Epithelial cell of proximal tubule (primary cell): ENCODE measurements around the gene HDAC5. TPM values are rescaled to one million over a fixed set of nuclear protein-coding genes. Genes with fewer than 3 reads are reported as not detected.

Source experiments
- DNase-seq: peaks from one replicate; pipeline ENCODE4 v3.0.0-alpha.2; 2011; ENCODE audit warnings: low read depth
- H3K4me3 ChIP-seq: 2 replicates; pipeline ENCODE4 v1.5.1; 2011; ENCODE audit warnings: low read depth, mild to moderate bottlenecking, low read length
- total RNA-seq: library from RNA; depleted of rRNA; stranded (reverse); fragments of >200 nt; gene quantifications from 2 replicates; pipeline ENCODE4 v1.2.3, GENCODE V29; 2015
- TF ChIP-seq, protein P1 (sequence below): conservative IDR thresholded peaks from 2 replicates; pipeline ENCODE4 v1.5.1; 2012; ENCODE audit warnings: low read depth, mild to moderate bottlenecking, low read length

The HDAC5 gene
- total RNA-seq, 1 donor from 2014 or later, result 13.5 TPM

DNA sequence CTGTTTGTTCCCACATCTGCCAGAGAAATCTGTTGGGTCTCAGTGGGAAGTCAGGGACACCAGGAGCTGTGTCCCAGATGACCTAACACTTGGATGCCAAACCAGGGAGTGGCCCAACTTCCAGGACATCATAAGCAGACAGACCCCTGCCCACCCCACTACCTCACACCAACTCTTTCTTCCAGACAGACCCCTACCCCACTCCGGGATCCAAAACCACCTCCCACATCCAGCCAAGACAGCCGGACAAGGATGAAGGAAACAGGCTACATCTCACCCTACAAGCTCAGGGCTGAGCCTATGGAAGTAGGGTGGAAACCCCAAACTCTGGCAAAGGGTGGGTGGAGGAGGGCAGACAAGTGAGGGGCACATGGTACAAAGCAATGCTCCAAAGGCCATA is 3.6 kb downstream of the HDAC5 start:
- no peak for DNase-seq
- TF ChIP-seq, protein P1, sequence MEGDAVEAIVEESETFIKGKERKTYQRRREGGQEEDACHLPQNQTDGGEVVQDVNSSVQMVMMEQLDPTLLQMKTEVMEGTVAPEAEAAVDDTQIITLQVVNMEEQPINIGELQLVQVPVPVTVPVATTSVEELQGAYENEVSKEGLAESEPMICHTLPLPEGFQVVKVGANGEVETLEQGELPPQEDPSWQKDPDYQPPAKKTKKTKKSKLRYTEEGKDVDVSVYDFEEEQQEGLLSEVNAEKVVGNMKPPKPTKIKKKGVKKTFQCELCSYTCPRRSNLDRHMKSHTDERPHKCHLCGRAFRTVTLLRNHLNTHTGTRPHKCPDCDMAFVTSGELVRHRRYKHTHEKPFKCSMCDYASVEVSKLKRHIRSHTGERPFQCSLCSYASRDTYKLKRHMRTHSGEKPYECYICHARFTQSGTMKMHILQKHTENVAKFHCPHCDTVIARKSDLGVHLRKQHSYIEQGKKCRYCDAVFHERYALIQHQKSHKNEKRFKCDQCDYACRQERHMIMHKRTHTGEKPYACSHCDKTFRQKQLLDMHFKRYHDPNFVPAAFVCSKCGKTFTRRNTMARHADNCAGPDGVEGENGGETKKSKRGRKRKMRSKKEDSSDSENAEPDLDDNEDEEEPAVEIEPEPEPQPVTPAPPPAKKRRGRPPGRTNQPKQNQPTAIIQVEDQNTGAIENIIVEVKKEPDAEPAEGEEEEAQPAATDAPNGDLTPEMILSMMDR, result no peak
- no peak overlapping the region for H3K4me3 ChIP-seq

DNA sequence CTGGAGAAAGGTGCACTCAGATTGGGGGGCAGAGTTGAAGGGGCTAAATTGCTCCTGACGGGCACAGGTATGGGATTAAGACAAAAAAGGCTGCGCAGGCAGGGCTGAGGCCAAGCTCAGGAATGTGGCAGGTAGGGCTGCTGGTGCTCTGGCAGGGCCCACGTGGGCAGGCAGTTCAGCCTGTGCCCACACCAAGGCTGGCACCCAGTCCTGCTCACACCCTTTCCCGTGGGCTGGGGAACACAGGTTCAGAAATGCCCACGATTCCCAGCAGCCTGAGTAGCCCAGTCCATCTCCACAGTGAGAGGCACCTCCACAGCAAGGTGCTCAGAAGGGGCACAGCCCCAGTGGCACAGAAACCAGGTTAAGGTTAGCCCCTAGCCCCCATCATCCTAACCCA is 4.4 kb downstream of the HDAC5 start:
- DNase-seq, result no peak
- no peak overlapping the region for H3K4me3 ChIP-seq
- TF ChIP-seq, protein P1, result no peak

DNA sequence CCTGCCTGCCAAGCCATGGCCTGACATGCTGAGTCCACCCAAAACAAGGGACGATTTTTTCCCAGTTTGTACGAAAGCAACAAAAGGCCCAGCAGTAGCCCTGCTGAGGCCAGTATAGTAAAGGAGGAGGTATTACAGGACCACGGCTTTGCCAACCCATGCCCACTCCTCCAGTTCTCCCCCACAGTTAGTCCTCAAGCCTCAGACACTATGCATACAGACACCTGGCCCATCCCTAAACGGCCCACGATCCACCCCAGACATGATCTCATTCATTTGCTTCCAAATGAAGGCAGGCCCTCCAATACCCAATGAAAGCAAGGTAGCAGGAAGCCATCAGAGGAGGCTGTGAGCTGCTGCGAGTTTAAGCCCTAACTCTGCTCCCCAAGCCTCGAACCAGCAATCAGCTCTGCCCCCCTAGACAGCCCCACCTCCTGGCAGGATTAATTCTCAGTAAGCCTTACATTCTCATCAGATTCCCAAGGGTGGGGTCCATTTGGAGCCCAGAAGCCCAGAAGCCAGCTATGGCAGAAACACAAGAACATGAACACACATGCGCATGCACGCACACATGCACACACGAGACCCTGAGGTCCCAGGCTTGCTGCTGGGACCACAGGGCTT is 4.9 kb downstream of the HDAC5 start:
- DNase-seq, result no peak
- TF ChIP-seq, protein P1, result no peak
- H3K4me3 ChIP-seq, result no peak overlapping the region

DNA sequence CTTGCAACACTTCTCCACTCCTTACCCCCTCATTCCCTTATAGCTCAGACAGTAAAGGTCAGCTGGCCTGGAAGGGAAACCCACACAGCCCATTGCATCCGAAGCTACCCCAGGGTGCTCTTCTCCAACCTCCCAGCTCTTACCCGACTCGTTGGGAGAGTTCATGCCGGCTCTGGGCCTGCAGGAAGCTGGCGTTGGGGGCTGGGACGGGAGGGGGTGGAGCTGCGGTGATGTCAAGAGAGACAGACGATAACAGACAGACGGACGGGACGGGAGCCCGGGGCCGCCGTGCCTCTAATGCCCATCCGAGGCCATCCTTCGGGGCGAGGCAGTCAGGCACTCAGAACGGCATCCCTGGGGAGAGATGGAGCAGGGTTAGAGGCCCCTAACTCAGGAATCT is 6.1 kb downstream of the HDAC5 start:
- H3K4me3 ChIP-seq, result no peak overlapping the region
- TF ChIP-seq, protein P1, result no peak
- no peak for DNase-seq

DNA sequence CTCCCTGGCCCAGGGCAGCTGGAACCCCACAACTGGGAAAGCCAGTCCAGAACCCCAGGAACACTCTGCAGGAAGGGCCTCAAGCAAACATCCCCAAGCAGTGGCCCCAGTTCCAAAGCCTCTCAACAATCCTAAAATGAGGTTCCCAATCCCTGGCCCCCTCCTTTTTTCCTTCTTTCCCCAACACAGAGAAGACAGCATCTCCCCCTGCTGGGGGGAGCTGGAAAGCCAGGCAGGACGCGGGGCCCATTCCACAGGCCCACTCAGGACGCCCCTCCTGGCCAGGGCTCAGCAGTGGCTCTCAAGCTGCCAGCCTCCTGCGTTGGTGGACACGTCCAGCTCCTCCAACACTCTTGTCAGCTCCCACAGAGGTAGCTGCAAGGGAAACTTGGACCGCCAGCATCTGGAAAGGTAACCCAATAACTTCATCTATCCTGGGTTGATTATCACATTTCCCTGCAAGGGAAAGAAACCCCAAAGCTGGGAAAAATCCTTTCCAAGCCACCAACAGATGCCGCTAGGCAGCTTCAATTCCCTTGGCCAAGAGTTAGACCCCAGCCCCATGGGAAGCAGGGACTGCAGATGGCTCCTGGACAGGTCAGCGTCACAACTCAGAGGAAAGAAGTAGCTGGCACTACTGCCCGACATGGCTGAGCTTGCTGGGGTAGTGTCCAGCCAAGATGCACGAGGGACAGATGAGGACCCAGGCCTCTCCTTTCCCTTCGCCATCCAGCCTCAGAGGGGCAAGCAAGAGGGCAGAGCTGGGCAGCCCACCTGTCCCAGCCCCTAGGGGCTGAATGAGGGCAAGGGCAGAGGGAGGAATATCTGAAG is 7.6 kb downstream of the HDAC5 start:
- DNase-seq, result no peak
- TF ChIP-seq, protein P1, result peak; percentile 80
- no peak overlapping the region for H3K4me3 ChIP-seq

DNA sequence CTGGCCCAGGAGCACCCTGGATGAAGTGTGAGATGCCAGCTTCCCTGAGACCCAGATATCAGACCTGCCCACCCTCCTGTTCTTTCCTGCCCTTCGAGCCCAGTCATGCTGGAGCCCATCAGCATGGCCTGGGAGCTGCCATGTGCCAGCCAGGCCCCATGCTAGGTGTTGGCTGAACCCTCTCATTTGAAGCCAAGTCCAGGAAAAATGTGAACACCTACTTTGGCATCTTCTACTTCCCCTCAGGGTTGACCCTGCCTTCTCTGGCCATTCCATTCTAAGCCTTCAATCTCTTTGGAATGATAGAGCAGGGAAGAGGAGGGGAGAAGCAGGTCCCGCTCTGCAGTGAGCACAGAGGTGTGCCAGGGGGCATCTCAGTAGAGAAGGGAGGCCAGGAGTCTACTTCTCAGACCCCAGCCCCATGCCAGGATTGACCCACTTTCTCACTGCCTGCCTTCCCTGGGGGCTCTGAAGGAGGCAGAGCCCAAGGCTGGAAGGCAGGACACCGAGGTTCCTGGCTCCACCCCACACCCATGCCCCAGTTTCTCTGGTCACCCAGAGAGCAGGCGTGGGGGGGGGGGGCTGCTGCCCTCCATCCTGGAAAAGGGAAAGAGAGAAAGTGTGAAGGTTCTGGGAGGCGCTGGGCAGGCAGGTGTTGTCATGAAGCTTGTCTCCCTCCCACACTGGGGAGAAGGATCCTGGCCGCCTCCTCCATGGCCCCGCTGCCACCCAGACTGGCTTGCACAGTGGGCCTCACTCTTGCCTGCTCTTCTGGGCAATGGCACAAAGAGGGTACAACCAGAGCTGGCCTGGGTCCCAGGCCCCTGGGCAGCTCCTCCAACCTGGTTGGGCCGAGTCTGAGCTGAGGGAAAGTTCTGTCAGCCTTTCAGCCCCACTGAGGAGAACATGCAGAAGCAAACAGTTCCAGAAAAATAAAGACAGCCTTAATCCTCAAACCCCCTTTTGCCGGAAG is 9.3 kb downstream of the HDAC5 start:
- no peak for DNase-seq
- H3K4me3 ChIP-seq, result no peak overlapping the region
- TF ChIP-seq, protein P1, result no peak
